MM.1S (cell line): ENCODE data around the gene MR1.

Source experiments
- DNase-seq: peaks from one replicate; pipeline ENCODE4 v3.0.0-alpha.2; 2015
- H2AFZ ChIP-seq: fragments of 300-600 bp; sonication (generic); 2 replicates; pipeline ENCODE4 v1.6.0; 2016; ENCODE audit warnings: antibody characterized with exemption, low read length
- H3F3A ChIP-seq: fragments of 300-600 bp; sonication (generic); 2 replicates; pipeline ENCODE4 v1.6.1; 2016; ENCODE audit warnings: mild to moderate bottlenecking, antibody characterized with exemption, low read length, moderate library complexity, mixed read lengths; ENCODE audit not compliant: insufficient read depth
- H3K27ac ChIP-seq: fragments of 300-600 bp; sonication (generic); 2 replicates; pipeline ENCODE4 v1.5.1; 2016; ENCODE audit warnings: mild to moderate bottlenecking, low read length
- H3K27me3 ChIP-seq: fragments of 300-600 bp; sonication (generic); replicated peaks from 2 replicates; pipeline ENCODE4 v1.6.0; 2016; ENCODE audit warnings: low read length; ENCODE audit not compliant: insufficient read depth
- H3K36me3 ChIP-seq: fragments of 300-600 bp; sonication (generic); replicated peaks from 2 replicates; pipeline ENCODE4 v1.6.1; 2016; ENCODE audit warnings: mild to moderate bottlenecking, low read length, mixed read lengths; ENCODE audit not compliant: insufficient read depth
- H3K4me1 ChIP-seq: fragments of 300-600 bp; sonication (generic); 2 replicates; pipeline ENCODE4 v1.6.1; 2016; ENCODE audit warnings: low read length, mixed read lengths
- H3K4me2 ChIP-seq: fragments of 300-600 bp; sonication (generic); 2 replicates; pipeline ENCODE4 v1.6.0; 2016; ENCODE audit warnings: low read depth, low read length
- H3K4me3 ChIP-seq: fragments of 300-600 bp; sonication (generic); 2 replicates; pipeline ENCODE4 v1.5.1; 2016; ENCODE audit warnings: low read length, mixed read lengths
- H3K79me2 ChIP-seq: fragments of 300-600 bp; sonication (generic); 2 replicates; pipeline ENCODE4 v1.6.1; 2016; ENCODE audit warnings: mixed run types, low read length, mixed read lengths
- H3K9ac ChIP-seq: fragments of 300-600 bp; sonication (generic); 2 replicates; pipeline ENCODE4 v1.6.1; 2016; ENCODE audit warnings: low read length, mixed read lengths
- H3K9me2 ChIP-seq: fragments of 300-600 bp; sonication (generic); replicated peaks from 2 replicates; pipeline ENCODE4 v1.6.1; 2016; ENCODE audit warnings: mild to moderate bottlenecking, low read length, mixed read lengths; ENCODE audit not compliant: insufficient read depth
- H3K9me3 ChIP-seq: fragments of 300-600 bp; sonication (generic); replicated peaks from 2 replicates; pipeline ENCODE4 v1.6.1; 2016; ENCODE audit warnings: mild to moderate bottlenecking, low read length, mixed read lengths; ENCODE audit not compliant: insufficient read depth
- H4K20me1 ChIP-seq: fragments of 300-600 bp; sonication (generic); 2 replicates; pipeline ENCODE4 v1.6.1; 2016; ENCODE audit warnings: mild to moderate bottlenecking, low read length, moderate library complexity, mixed read lengths; ENCODE audit not compliant: insufficient read depth
- EZH2 ChIP-seq: fragments of 300-600 bp; sonication (generic); optimal IDR thresholded peaks from 2 replicates; pipeline ENCODE3; 2017; ENCODE audit warnings: low read depth, mild to moderate bottlenecking, antibody characterized with exemption, low read length, mixed read lengths
- EZH2phosphoT487 ChIP-seq: fragments of 300-600 bp; sonication (generic); IDR thresholded peaks from 2 replicates; pipeline ENCODE4 v1.6.1; 2018; ENCODE audit warnings: antibody characterized with exemption, low read length
- TF ChIP-seq, protein P1 (sequence below): fragments of 300-600 bp; sonication (generic); IDR thresholded peaks from 2 replicates; pipeline ENCODE4 v1.5.1; 2016; ENCODE audit warnings: antibody characterized with exemption, low read length, mixed read lengths

The MR1 gene

GRCh38 chr1:181102841-181103240 lies 69.1 kb downstream of the MR1 start:
- H3K4me1 ChIP-seq = peaks cover 33% of the 10 kb centered on the region
- no peaks in the 10 kb centered on the region for H4K20me1 ChIP-seq
- H3K27me3 ChIP-seq = peaks cover 20% of the 10 kb centered on the region
- no peaks in the 10 kb centered on the region for H3K36me3 ChIP-seq
- H3K4me3 ChIP-seq = no peak overlapping the region
- no peaks in the 10 kb centered on the region for H3K79me2 ChIP-seq
- H3K9me2 ChIP-seq = no peaks in the 10 kb centered on the region
- DNase-seq = no peak
- H3F3A ChIP-seq = 0 out of 2 replicates have a peak, but pooled peaks cover 17% of the 10 kb centered on the region
- H3K27ac ChIP-seq = no peak overlapping the region
- no peak overlapping the region for H3K4me2 ChIP-seq
- H2AFZ ChIP-seq = no peak overlapping the region
- no peak overlapping the region for H3K9ac ChIP-seq
- H3K9me3 ChIP-seq = no peaks in the 10 kb centered on the region
- no peak for TF ChIP-seq EZH2phosphoT487
- TF ChIP-seq, protein P1, sequence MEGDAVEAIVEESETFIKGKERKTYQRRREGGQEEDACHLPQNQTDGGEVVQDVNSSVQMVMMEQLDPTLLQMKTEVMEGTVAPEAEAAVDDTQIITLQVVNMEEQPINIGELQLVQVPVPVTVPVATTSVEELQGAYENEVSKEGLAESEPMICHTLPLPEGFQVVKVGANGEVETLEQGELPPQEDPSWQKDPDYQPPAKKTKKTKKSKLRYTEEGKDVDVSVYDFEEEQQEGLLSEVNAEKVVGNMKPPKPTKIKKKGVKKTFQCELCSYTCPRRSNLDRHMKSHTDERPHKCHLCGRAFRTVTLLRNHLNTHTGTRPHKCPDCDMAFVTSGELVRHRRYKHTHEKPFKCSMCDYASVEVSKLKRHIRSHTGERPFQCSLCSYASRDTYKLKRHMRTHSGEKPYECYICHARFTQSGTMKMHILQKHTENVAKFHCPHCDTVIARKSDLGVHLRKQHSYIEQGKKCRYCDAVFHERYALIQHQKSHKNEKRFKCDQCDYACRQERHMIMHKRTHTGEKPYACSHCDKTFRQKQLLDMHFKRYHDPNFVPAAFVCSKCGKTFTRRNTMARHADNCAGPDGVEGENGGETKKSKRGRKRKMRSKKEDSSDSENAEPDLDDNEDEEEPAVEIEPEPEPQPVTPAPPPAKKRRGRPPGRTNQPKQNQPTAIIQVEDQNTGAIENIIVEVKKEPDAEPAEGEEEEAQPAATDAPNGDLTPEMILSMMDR = no peak
- no peak for TF ChIP-seq EZH2

DNA sequence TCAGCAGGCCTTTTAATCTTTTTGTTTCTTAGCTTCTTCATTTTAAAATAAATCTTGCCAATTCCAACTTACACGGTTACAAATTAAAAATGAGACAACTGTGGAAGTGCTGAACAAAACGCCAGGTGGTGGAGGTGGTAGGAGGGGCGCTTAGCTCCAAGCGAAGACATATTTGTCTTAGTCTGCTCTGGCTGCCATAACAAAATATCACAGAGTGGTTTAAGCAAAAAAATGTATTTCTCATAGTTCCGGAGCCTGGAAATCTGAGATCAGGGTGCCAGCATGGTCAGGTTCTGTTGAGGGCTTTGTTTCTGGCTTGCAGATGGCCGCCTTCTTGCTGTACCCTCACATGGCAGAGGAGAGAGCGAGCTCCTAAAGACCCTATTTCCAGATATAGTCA lies 69.6 kb downstream of the MR1 start:
- H3K4me3 ChIP-seq = no peak overlapping the region
- no peaks in the 10 kb centered on the region for H3K9me3 ChIP-seq
- H3K79me2 ChIP-seq = no peaks in the 10 kb centered on the region
- H3K36me3 ChIP-seq = no peaks in the 10 kb centered on the region
- H3K9ac ChIP-seq = no peak overlapping the region
- peaks cover 20% of the 10 kb centered on the region for H3K27me3 ChIP-seq
- TF ChIP-seq, protein P1 = no peak
- no peak for TF ChIP-seq EZH2
- TF ChIP-seq EZH2phosphoT487 = no peak
- no peak overlapping the region for H2AFZ ChIP-seq
- no peak overlapping the region for H3K4me2 ChIP-seq
- no peak for DNase-seq
- peaks cover 33% of the 10 kb centered on the region for H3K4me1 ChIP-seq
- 0 out of 2 replicates have a peak, but pooled peaks cover 17% of the 10 kb centered on the region for H3F3A ChIP-seq
- H3K27ac ChIP-seq = no peak overlapping the region
- no peaks in the 10 kb centered on the region for H4K20me1 ChIP-seq
- no peaks in the 10 kb centered on the region for H3K9me2 ChIP-seq

GRCh38 chr1:181104042-181104789 lies 70.4 kb downstream of the MR1 start:
- no peaks in the 10 kb centered on the region for H3K9me2 ChIP-seq
- no peak overlapping the region; the same call in 1 of the 2 replicates for H3K27ac ChIP-seq
- peaks cover 27% of the 10 kb centered on the region for H3K4me1 ChIP-seq
- H2AFZ ChIP-seq = peak overlapping the region; percentile 79
- H3K27me3 ChIP-seq = peaks cover 20% of the 10 kb centered on the region
- no peaks in the 10 kb centered on the region for H3K36me3 ChIP-seq
- DNase-seq = peak; percentile 49
- TF ChIP-seq EZH2phosphoT487 (no peak), EZH2 (no peak)
- TF ChIP-seq, protein P1 = no peak; the same call in 1 of the 2 replicates
- no peaks in the 10 kb centered on the region for H4K20me1 ChIP-seq
- H3K4me3 ChIP-seq = peak overlapping the region; percentile 79
- no peaks in the 10 kb centered on the region for H3K79me2 ChIP-seq
- peak overlapping the region; percentile 92 for H3K4me2 ChIP-seq
- peak overlapping the region; percentile 77 for H3K9ac ChIP-seq
- 0 out of 2 replicates have a peak, but pooled peaks cover 17% of the 10 kb centered on the region for H3F3A ChIP-seq
- no peaks in the 10 kb centered on the region for H3K9me3 ChIP-seq
